GM13976 (cell line): Measurements from ENCODE around the gene HIRIP3.
"Not testable (repeated sequence)": the region's sequence is repeated elsewhere in the genome, so short reads cannot be mapped to it uniquely, and the experiment has no call there.

Experiments
- DNase-seq: peaks from one replicate; pipeline ENCODE4 v3.0.0; 2012; ENCODE audit warnings: low spot score
- in situ Hi-C: fragments of 300-500 bp; cut with MboI; formaldehyde crosslinking; loops from one replicate; pipeline ENCODE4 v1.12.0; 2022; ENCODE audit warnings: low sequenced_read_pairs, mixed read lengths, inconsistent platforms; ENCODE audit not compliant: unreplicated experiment
- TF ChIP-seq, protein P1 (sequence below): IDR thresholded peaks from 2 replicates; pipeline ENCODE4 v1.5.1; 2012; ENCODE audit warnings: borderline replicate concordance, mild to moderate bottlenecking; ENCODE audit not compliant: insufficient read depth; ENCODE audit errors: extremely low read depth, missing control alignments, control extremely low read depth

Gene HIRIP3, protein sequence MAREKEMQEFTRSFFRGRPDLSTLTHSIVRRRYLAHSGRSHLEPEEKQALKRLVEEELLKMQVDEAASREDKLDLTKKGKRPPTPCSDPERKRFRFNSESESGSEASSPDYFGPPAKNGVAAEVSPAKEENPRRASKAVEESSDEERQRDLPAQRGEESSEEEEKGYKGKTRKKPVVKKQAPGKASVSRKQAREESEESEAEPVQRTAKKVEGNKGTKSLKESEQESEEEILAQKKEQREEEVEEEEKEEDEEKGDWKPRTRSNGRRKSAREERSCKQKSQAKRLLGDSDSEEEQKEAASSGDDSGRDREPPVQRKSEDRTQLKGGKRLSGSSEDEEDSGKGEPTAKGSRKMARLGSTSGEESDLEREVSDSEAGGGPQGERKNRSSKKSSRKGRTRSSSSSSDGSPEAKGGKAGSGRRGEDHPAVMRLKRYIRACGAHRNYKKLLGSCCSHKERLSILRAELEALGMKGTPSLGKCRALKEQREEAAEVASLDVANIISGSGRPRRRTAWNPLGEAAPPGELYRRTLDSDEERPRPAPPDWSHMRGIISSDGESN

GRCh38 chr16:29995324-29995910, at the start of gene HIRIP3:
HIRIP3 (minus strand) TSS chr16:29995617; CDS start chr16:29995605, 12 bp downstream.
- TF ChIP-seq, protein P1, sequence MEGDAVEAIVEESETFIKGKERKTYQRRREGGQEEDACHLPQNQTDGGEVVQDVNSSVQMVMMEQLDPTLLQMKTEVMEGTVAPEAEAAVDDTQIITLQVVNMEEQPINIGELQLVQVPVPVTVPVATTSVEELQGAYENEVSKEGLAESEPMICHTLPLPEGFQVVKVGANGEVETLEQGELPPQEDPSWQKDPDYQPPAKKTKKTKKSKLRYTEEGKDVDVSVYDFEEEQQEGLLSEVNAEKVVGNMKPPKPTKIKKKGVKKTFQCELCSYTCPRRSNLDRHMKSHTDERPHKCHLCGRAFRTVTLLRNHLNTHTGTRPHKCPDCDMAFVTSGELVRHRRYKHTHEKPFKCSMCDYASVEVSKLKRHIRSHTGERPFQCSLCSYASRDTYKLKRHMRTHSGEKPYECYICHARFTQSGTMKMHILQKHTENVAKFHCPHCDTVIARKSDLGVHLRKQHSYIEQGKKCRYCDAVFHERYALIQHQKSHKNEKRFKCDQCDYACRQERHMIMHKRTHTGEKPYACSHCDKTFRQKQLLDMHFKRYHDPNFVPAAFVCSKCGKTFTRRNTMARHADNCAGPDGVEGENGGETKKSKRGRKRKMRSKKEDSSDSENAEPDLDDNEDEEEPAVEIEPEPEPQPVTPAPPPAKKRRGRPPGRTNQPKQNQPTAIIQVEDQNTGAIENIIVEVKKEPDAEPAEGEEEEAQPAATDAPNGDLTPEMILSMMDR = no peak
- DNase-seq = peak; percentile 93
- in situ Hi-C loops = no loop called here

DNA sequence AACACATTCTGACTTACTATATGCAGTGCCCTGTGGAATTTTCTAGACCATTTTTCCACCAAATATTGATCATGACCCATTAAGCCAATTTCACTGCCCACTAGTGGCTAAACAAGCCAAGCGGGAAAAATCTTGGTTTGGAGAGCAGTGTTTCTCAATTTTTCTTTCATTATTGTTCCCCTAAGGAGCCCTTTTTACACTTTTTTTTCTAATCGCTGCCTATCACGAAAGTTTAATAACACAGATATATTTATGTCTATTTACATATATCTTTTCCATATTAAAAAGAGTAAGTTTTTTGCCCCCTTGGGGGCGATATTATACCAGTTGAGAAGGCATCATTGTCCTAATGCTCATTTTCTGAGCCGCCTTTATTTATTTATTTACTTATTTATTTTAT, 46.4 kb upstream of the HIRIP3 start:
- TF ChIP-seq, protein P1 = no peak
- DNase-seq = no peak
- in situ Hi-C loops = no loop called here

DNA sequence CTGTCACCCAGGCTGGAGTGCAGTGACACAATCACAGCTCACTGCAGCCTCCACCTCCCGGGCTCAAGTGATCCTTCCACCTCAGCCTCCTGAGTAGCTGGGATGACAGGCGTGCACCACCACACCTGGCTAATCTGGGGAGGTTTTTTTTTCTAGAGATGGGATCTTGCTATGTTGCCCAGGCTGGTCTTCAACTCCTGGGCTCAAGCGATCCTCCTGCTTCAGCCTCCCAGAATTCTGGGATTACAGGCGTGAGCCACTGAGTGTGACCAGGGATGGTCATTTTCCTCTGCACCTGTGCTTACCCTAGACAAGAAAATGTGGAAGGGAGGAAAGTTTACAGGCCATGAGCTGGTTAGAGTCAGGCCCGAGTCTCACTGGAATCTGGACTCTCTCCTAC, 45.3 kb upstream of the HIRIP3 start:
- in situ Hi-C loops, DNase-seq: not testable (repeated sequence)

- in situ Hi-C loops = no loop called here
Measured at GRCh38 chr16:30040221-30040620, 44.8 kb upstream of the HIRIP3 start.

DNA sequence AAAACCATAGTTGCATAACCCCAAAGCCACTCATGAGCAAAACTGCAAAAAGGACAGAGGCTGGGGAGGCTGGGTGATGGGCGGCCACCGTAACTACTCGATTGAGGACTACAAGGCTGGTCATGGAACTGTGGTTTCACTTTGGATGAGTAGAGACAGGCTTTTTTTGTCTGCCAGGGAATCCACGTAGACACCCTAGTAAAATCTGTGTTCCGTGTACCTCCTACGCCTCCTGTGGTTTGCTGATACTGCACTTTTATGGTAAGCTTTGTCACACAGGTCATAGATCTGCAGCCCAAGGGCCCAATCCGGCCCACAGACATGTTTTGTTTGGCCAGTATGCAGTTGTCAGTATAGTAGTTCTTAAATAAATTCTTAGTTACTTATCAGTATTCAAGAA, 37.9 kb upstream of the HIRIP3 start:
- no peak for DNase-seq
- in situ Hi-C loops = no loop called here
- TF ChIP-seq, protein P1 = no peak

More at GRCh38 chr16:30040221-30040620, 44.8 kb upstream of the HIRIP3 start:
- TF ChIP-seq, protein P1 = no peak
- no peak for DNase-seq

DNA sequence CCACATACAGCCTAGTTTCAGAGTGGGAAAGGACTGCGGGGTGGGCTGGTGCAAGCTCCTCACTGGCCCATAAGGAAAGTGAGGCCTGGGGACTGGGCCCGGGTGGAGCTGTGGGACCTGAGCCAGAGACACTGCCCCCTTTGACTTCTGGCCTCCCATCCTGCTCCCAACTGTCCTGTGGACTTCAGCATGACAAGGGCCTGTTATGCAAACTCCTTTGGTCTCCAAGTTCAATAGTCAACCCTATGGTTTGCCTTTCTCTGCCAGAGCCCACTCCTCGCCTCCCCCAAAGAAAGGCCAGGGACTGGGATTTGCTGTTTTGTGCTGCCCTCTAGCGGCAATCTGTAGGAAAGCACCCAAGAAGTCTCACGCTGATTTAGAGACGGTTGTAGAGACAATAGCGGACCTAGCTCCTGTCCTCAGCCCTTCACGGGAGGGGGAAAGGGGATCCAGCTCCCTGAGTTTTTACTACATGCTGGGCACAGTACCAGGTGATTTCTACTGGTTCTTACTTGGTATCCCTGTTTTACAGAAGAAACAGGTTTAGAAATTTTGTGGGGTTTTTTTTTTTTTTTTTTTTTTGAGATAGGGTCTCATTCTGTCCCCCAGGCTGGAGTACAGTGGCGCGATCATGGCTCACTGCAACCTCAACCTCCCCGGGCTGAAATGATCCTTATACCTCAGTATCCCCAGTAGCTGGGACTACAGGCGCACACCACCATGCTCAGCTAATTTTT, 36.8 kb upstream of the HIRIP3 start:
- in situ Hi-C loops = no loop called here
- TF ChIP-seq, protein P1 = peak; percentile 87
- DNase-seq = peak; percentile 88
